ENCODE results near the gene CDC42BPB.

DNA sequence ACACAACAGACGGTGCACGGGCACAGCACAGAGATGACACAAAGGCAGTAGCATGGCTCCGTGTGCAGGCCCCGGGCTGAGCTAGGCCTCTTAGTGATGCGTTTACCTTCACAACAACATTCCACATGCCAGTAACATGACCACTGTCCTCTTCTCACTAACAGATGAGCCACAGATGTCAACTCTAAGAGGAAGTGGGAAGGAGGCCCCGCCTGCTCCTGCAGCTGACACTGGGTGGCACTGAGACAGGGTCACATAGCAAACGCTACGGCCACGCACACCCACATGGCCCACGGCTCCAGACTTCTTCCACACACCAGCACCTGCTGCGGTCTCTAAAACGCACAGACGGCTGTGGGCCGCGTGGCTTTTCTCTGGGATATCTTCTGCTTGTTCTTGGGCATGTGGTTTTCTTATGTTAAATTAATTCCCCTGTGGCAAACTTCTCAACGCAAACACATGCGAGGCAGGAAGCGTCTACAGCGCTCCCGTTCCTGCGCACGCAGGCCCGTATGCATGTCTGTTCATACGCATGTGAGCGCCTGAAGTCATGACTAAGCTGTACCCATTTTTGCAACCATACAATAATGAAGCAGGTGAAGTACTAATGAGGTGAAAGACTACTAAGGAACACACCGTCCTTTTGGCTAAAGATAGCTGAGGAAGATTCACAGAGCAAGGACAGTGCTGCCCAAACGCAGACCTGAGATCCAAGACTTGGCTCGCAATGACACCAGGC, 108.1 kb downstream of the CDC42BPB start:
- TF ChIP-seq, protein P1, sequence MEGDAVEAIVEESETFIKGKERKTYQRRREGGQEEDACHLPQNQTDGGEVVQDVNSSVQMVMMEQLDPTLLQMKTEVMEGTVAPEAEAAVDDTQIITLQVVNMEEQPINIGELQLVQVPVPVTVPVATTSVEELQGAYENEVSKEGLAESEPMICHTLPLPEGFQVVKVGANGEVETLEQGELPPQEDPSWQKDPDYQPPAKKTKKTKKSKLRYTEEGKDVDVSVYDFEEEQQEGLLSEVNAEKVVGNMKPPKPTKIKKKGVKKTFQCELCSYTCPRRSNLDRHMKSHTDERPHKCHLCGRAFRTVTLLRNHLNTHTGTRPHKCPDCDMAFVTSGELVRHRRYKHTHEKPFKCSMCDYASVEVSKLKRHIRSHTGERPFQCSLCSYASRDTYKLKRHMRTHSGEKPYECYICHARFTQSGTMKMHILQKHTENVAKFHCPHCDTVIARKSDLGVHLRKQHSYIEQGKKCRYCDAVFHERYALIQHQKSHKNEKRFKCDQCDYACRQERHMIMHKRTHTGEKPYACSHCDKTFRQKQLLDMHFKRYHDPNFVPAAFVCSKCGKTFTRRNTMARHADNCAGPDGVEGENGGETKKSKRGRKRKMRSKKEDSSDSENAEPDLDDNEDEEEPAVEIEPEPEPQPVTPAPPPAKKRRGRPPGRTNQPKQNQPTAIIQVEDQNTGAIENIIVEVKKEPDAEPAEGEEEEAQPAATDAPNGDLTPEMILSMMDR (IDR thresholded peaks at IDR 0.05): no peak
- TF ChIP-seq POLR2A (IDR thresholded peaks at IDR 0.05): no peak

All from lower leg skin (tissue), 3 donors.